G401.6 (cell line): ENCODE measurements around the gene RAB40C.

Source experiments
- FAIRE-seq: peaks from 2 replicates; lab custom pipeline; 2012; peaks lifted over from hg19 to GRCh38; lab: Jason Lieb, UNC

RAB40C gene

DNA sequence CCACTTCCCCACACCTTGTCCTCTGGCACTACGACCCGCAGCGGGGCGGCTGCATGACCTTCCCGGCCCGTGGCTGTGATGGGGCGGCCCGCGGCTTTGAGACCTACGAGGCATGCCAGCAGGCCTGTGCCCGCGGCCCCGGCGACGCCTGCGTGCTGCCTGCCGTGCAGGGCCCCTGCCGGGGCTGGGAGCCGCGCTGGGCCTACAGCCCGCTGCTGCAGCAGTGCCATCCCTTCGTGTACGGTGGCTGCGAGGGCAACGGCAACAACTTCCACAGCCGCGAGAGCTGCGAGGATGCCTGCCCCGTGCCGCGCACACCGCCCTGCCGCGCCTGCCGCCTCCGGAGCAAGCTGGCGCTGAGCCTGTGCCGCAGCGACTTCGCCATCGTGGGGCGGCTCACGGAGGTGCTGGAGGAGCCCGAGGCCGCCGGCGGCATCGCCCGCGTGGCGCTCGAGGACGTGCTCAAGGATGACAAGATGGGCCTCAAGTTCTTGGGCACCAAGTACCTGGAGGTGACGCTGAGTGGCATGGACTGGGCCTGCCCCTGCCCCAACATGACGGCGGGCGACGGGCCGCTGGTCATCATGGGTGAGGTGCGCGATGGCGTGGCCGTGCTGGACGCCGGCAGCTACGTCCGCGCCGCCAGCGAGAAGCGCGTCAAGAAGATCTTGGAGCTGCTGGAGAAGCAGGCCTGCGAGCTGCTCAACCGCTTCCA, 43.6 kb downstream of the RAB40C start:
- FAIRE-seq, result no peak

- no peak for FAIRE-seq
Measured at GRCh38 chr16:634051-634670, 44.3 kb downstream of the RAB40C start.

DNA sequence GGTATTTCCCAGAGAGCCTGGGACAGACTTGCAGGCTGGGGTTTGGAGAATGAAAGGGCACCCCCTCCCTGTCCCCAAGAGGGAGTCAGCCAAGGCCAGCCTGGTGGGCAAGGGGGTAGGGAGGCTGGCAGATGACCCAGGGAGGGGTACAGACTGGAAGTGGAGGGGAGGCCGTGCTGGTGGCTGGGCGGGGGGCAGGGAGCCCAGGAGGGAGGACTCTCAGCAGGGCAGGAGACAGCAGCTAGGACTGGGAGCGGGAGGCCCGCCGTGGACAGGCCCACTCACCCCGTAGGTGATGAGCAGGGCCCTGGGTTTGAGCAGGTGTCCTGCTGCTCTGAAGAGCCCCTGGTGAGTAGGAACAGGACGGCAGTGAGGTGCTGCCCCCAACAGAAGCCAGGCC, 45.1 kb downstream of the RAB40C start:
- FAIRE-seq, result no peak

- no peak for FAIRE-seq
Measured at GRCh38 chr16:635573-636205, 45.8 kb downstream of the RAB40C start.

- FAIRE-seq, result peak; percentile 75
Measured at GRCh38 chr16:636206-637080, 46.6 kb downstream of the RAB40C start, which contains the start of gene METTL26. METTL26 (minus strand) TSS chr16:636305; CDS start chr16:636290, 15 bp downstream.

DNA sequence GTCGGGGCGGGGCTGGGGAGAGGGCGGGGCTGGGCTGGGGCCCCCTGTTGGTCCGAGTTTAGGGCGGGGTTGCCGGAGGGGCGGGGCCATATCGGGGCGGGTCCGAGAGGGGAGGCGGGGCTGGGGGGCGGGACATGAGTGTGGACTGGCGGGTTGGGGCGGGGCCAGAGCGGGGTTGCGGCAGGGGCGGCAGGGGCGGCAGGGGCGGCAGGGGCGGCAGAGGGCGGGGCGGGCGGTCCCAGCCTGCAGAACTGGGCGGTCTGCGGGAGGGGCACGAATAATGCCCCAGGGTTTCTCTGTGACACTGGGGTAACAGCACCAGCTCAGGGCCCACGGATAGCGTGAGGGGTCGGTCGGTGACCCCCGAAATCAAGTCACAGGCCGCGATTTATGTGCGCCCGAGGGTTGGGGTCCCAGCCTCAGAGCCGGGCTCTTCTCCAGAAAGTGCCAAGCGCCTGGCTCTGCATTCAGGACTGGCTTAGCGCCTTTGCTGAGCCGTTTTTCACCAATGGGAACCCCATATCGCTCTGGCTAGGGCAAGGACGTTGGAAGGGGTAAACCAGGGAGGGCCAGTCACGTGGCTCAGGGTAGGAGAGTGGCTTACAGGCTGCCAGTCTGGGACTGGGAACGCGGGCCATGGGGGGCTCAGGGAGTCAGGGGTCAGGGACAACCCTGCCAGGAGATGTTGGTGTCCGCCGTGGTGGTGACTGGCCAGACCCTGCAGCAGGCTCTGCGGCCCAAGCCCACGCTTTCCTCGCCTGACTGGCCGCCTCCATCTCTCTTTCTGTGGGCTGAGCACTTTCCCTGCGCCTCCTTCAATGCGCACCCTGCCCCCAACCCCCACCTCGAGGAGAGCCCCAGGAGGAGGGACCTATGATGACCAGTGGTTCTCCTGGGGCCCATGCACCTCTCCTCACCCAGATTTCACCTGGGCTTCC, 47.5 kb downstream of the RAB40C start:
- FAIRE-seq, result no peak

DNA sequence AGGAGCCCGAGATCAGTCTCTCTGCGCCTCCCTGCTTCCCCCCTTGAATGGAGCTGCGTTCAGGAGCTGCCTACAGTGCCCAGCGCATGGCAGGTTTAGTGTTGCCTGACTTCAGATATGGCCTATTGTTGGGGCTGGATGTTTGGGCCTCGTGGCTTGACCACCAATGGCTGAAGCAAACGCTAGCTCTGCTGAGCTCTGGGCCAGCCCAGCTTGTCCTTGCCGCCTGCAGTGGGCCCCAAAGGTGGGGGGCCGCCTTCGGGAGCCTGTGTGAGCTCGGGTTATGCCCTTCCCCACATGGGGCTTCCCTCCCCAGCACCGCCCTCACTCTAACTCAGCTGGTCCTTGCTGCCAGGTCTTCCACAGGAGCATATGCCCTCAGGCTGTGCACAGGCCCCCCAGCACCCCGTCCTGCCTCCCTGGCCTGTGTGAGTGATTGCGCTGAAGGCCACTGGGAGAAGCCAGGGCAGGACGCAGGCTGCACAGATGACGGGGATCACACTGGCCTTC, 48.2 kb downstream of the RAB40C start:
- FAIRE-seq, result no peak

GRCh38 chr16:638836-639235, 49.0 kb downstream of the RAB40C start:
- no peak for FAIRE-seq

- FAIRE-seq, result no peak
Measured at GRCh38 chr16:640614-641013, 50.7 kb downstream of the RAB40C start.

DNA sequence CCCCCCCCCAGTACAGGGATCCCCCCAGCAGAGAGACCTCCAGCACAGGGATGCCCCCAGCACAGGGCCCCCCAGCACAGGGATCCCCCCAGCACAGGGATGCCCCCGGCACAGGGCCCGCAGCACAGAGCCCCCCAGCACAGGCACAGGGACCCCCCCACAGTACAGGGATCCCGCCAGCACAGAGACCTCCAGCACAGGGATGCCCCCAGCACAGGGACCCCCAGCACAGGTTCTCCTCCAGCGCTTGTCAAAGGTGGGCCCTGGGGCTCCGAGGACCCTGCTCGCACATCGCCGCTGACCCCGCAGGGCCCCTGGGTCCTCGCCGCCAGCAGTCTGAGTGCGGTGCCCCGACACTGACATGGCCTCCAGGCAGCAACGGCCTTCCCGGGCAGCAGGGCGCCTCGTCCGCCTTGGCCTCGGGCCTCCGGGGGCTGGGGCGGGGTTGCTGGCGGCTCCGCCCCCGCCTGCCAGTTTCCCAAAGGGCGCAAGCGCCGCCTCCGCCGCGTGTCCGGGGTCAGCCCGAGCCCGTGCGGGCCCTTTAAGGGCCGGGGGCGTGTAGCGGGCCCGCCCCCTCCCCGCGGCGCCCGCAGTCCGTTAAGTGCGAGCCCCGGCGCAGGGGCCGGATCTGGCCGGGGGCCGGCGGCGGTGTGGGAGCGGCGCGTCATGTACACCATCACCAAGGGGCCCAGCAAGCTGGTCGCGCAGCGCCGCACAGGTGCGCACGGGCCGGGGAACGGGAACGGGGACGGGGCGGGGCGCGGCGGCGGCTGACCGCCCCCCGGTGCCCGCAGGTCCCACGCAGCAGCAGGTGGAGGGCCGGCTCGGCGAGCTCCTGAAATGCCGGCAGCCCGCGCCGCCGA, 51.7 kb downstream of the RAB40C start, which contains the start of gene MCRIP2:
Gene MCRIP2 (plus strand): TSS at position 503 of the 863 bp plus-strand sequence. CDS start 164 bp downstream, at position 667.
- FAIRE-seq, result no peak

GRCh38 chr16:642189-643049, 52.6 kb downstream of the RAB40C start:
- no peak for FAIRE-seq

DNA sequence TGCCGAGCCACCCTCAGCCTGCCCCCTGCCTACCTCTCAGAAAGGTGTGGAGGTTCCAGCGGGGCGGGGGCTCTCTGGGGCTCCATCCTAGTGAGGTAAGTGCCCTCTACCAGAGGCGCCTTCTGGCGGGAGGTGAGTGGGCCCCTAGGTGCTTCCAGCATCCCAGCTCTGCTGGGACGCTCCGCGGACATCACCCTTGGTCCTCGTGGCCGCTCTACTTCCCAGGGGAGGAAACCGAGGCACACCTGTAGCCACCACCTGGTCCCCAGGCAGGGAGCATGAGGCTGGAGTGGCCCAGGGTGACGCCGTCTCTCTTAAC, 53.1 kb downstream of the RAB40C start:
- FAIRE-seq, result no peak

- FAIRE-seq, result no peak
Measured at GRCh38 chr16:644556-644955, 54.7 kb downstream of the RAB40C start.

GRCh38 chr16:645852-646678, 56.2 kb downstream of the RAB40C start:
- no peak for FAIRE-seq

DNA sequence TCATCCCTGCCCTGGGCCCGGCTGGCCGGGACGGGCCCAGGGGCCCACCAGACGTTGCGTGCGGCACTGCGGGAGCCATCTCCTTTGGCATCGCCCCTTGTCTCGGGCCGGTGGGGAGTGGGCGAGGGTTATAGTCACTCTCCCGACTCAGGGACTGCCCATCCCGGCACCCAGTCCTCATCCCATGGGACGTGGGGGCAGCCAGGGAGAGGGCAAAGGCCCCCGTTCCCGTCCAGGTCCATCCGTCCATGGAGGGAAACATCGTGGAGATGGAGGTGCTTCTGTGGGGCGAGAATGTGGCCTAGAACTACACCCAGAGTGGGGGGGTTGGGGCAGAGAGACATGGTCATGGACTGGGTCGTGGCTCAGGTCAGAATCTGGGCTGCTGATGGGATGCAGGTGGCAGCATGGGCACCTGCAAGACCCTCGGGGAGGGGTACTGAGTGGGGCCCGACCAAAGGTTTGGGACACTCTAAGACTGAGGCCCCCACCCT, 56.9 kb downstream of the RAB40C start:
- FAIRE-seq, result no peak

- FAIRE-seq, result no peak
Measured at GRCh38 chr16:647173-647902, 57.5 kb downstream of the RAB40C start.

- FAIRE-seq, result no peak
Measured at GRCh38 chr16:648071-648780, 58.4 kb downstream of the RAB40C start.
